ENCODE results near the gene WDR11. TPM values are rescaled to one million over a fixed set of nuclear protein-coding genes. Genes with fewer than 3 reads are reported as not detected.

WDR11 gene
- total and polyA plus RNA-seq, 12 donors: 9.6 to 29.3 (median 14.5) TPM

GRCh38 chr10:120887482-120887881 is 36.3 kb downstream of the WDR11 start:
- intact Hi-C loops (cut with DNase I): no loop called here
- Histone ChIP-seq H3K4me3 (no peak overlapping the region), H3K27me3 (no peaks in the 10 kb centered on the region), H3K9me3 (no peaks in the 10 kb centered on the region), H3K4me1 (no peaks in the 10 kb centered on the region), H3K27ac (no peak overlapping the region), H3K36me3 (peaks cover 0 to 98% (median 46%) of the 10 kb centered on the region in 9 donors)
- DNase-seq: no peak
- no peak for TF ChIP-seq CTCF (IDR thresholded peaks at IDR 0.05)
- no peak for ATAC-seq
- WGBS, 2 donors: 88 to 90% methylated on average over 3 of the region's 3 CpGs

GRCh38 chr10:120891365-120891764 is 40.2 kb downstream of the WDR11 start:
- H3K4me1 ChIP-seq: no peaks in the 10 kb centered on the region
- intact Hi-C loops (cut with DNase I): no loop called here
- DNase-seq: no peak
- H3K27ac ChIP-seq: no peak overlapping the region
- TF ChIP-seq CTCF (IDR thresholded peaks at IDR 0.05): no peak
- no peak overlapping the region for H3K4me3 ChIP-seq
- peaks cover 0 to 93% (median 38%) of the 10 kb centered on the region in 9 donors for H3K36me3 ChIP-seq
- no peaks in the 10 kb centered on the region for H3K9me3 ChIP-seq
- H3K27me3 ChIP-seq: no peaks in the 10 kb centered on the region
- ATAC-seq: no peak

GRCh38 chr10:120894556-120894955 is 43.4 kb downstream of the WDR11 start:
- Histone ChIP-seq H3K36me3 (peaks cover 0 to 85% (median 29%) of the 10 kb centered on the region in 9 donors), H3K4me1 (peaks cover 0 to 6% (median 0%) of the 10 kb centered on the region in 9 donors), H3K27ac (no peak overlapping the region), H3K4me3 (no peak overlapping the region), H3K9me3 (no peaks in the 10 kb centered on the region), H3K27me3 (no peaks in the 10 kb centered on the region)
- 95% methylated on average over 1 of the region's 1 CpG for WGBS, 2 donors
- no peak for DNase-seq
- ATAC-seq: no peak
- TF ChIP-seq CTCF (IDR thresholded peaks at IDR 0.05): no peak
- intact Hi-C loops (cut with DNase I): no loop called here

- no peaks in the 10 kb centered on the region for H3K9me3 ChIP-seq
- no peak for TF ChIP-seq CTCF (IDR thresholded peaks at IDR 0.05)
- peaks cover 0 to 85% (median 39%) of the 10 kb centered on the region in 9 donors for H3K36me3 ChIP-seq
- H3K4me1 ChIP-seq: peaks cover 0 to 6% (median 0%) of the 10 kb centered on the region in 9 donors
- intact Hi-C loops (cut with DNase I): no loop called here
- 36 to 42% methylated on average over 2 of the region's 2 CpGs for WGBS, 2 donors
- DNase-seq (no peak), ATAC-seq (no peak)
- H3K27ac ChIP-seq: no peak overlapping the region
- H3K4me3 ChIP-seq: no peak overlapping the region
- H3K27me3 ChIP-seq: no peaks in the 10 kb centered on the region
These were observed 46.2 kb downstream of the WDR11 start for GRCh38 chr10:120897343-120897742.

Measured in heart right ventricle (tissue), 16 donors.